B cell (primary cell): Measurements from ENCODE around the gene TPRA1.

Source experiments
- CTCF ChIP-seq: fragments of 200-600 bp; IDR thresholded peaks from one replicate; pipeline ENCODE4 v1.8.0; 2022; ENCODE audit warnings: antibody characterized with exemption, mild to moderate bottlenecking
- EZH2 ChIP-seq: IDR thresholded peaks from 2 replicates; pipeline ENCODE4 v1.6.1; 2012; ENCODE audit warnings: borderline replicate concordance, low read depth, mild to moderate bottlenecking, moderate library complexity, low read length; ENCODE audit not compliant: insufficient read depth, poor library complexity, severe bottlenecking

- TF ChIP-seq CTCF (no peak), EZH2 (no peak)
These were observed 16.6 kb upstream of the TPRA1 start for GRCh38 chr3:127606981-127607595.
